Measurements from ENCODE around the gene IGHMBP2.

DNA sequence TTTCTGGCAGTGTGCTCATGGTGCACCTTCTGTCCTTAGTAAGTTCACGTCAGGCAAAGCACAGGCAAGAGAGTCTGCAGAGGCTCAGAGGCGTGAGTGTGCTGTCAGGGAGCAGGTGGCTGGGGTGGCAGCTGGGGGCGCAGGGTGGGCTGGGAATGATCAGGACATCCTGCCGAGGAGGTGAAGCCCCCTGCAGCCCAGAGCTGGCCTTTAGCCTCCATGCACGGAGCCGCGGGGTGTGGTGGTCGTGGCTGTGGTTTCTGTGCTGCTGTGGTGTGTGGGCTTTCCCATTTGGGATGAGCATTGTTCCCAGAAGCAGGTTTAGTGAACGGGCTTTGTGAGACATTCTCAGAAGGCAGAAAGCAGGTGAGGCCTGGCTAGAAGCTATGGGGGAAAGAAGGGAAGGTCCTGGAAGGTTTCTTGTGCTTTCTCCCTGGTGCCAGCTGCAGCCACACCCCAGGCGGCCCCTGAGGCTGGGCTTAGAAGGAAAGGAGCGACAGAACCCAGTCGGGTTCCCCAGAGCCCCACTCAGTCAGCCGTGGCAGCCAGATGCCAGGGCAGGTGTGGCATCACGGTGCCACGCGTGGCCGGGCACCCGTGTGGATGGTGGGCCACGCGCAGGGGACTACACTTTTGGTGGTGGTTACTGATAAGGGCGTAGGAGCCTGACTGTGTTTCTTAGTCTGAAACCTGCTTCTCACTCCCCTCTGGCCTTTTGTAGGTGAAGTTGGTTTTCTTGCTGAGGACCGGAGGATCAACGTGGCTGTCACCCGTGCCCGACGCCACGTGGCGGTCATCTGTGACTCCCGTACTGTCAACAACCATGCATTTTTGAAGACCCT is 32.0 kb downstream of the IGHMBP2 start:
- TF ChIP-seq, protein P1, sequence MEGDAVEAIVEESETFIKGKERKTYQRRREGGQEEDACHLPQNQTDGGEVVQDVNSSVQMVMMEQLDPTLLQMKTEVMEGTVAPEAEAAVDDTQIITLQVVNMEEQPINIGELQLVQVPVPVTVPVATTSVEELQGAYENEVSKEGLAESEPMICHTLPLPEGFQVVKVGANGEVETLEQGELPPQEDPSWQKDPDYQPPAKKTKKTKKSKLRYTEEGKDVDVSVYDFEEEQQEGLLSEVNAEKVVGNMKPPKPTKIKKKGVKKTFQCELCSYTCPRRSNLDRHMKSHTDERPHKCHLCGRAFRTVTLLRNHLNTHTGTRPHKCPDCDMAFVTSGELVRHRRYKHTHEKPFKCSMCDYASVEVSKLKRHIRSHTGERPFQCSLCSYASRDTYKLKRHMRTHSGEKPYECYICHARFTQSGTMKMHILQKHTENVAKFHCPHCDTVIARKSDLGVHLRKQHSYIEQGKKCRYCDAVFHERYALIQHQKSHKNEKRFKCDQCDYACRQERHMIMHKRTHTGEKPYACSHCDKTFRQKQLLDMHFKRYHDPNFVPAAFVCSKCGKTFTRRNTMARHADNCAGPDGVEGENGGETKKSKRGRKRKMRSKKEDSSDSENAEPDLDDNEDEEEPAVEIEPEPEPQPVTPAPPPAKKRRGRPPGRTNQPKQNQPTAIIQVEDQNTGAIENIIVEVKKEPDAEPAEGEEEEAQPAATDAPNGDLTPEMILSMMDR (IDR thresholded peaks at IDR 0.05 in 2 of 3, conservative IDR thresholded peaks at IDR 0.05 in 1 of 3; ENCODE audit: borderline replicate concordance in 1 of 3, insufficient read depth in 1 of 3, low read depth in 2 of 3, low read length in 2 of 3): no peak
- no peak for TF ChIP-seq FOSL1 (IDR thresholded peaks at IDR 0.05; ENCODE audit: low read depth)
- no peak for TF ChIP-seq SP1 (IDR thresholded peaks at IDR 0.05; ENCODE audit: low read depth)
- no peak for TF ChIP-seq EZH2 (IDR thresholded peaks at IDR 0.05)
- TF ChIP-seq, protein P2, sequence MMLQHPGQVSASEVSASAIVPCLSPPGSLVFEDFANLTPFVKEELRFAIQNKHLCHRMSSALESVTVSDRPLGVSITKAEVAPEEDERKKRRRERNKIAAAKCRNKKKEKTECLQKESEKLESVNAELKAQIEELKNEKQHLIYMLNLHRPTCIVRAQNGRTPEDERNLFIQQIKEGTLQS (IDR thresholded peaks at IDR 0.05): no peak
- no peak for TF ChIP-seq SIN3A (IDR thresholded peaks at IDR 0.05; ENCODE audit: low read depth)
- TF ChIP-seq EZH2phosphoT487 (IDR thresholded peaks at IDR 0.05; ENCODE audit: borderline replicate concordance): no peak
- no peak for TF ChIP-seq SRF (IDR thresholded peaks at IDR 0.05; ENCODE audit: low read depth)
- no peak for TF ChIP-seq POLR2AphosphoS5 (IDR thresholded peaks at IDR 0.05; ENCODE audit: low read depth, low read length)

Data from HCT116 (cell line).